ENCODE data around the gene HOXB3. TPM values are rescaled to one million over a fixed set of nuclear protein-coding genes. Genes with fewer than 3 reads are reported as not detected.

Gene HOXB3
- total RNA-seq, 4 donors from 2014 or later, result 1.3 to 5.5 (median 2.2) TPM

- intact Hi-C loops (cut with DNase I; ENCODE audit: low total_unique reads), result no loop called here
- no peak for DNase-seq
- Histone ChIP-seq H3K4me3 (no peak overlapping the region), H3K27ac (no peak overlapping the region), H3K36me3 (no peaks in the 10 kb centered on the region), H3K27me3 (peaks cover 10 to 13% (median 12%) of the 10 kb centered on the region in 3 donors), H3K4me1 (no peaks in the 10 kb centered on the region), H3K9me3 (no peaks in the 10 kb centered on the region)
- no peak for TF ChIP-seq POLR2A (IDR thresholded peaks at IDR 0.05)
- no peak for TF ChIP-seq CTCF (IDR thresholded peaks at IDR 0.05 in 4 of 5, conservative IDR thresholded peaks at IDR 0.05 in 1 of 5)
- in situ Hi-C loops (cut with MboI; ENCODE audit: low sequenced_read_pairs in 4 of 4), result no loop called here
- ATAC-seq, result no peak
These were observed 61.7 kb downstream of the HOXB3 start for GRCh38 chr17:48528153-48528935.

- intact Hi-C loops (cut with DNase I; ENCODE audit: low total_unique reads), result no loop called here
- peaks cover 10 to 13% (median 12%) of the 10 kb centered on the region in 3 donors for H3K27me3 ChIP-seq
- TF ChIP-seq CTCF (IDR thresholded peaks at IDR 0.05 in 4 of 5, conservative IDR thresholded peaks at IDR 0.05 in 1 of 5), result no peak
- no peak for TF ChIP-seq POLR2A (IDR thresholded peaks at IDR 0.05)
- no peaks in the 10 kb centered on the region for H3K4me1 ChIP-seq
- ATAC-seq (no peak), DNase-seq (no peak)
- H3K4me3 ChIP-seq, result no peak overlapping the region
- in situ Hi-C loops (cut with MboI; ENCODE audit: low sequenced_read_pairs in 4 of 4), result no loop called here
- H3K36me3 ChIP-seq, result no peaks in the 10 kb centered on the region
- H3K9me3 ChIP-seq, result no peaks in the 10 kb centered on the region
- H3K27ac ChIP-seq, result no peak overlapping the region
These were observed 62.5 kb downstream of the HOXB3 start for GRCh38 chr17:48527547-48527932.

GRCh38 chr17:48526608-48527546 is 63.2 kb downstream of the HOXB3 start:
- Histone ChIP-seq H3K4me1 (no peaks in the 10 kb centered on the region), H3K9me3 (no peaks in the 10 kb centered on the region), H3K27me3 (peaks cover 10 to 13% (median 12%) of the 10 kb centered on the region in 3 donors), H3K4me3 (peak overlapping the region in 1 of 4 donors; percentile 28), H3K36me3 (no peaks in the 10 kb centered on the region), H3K27ac (no peak overlapping the region)
- intact Hi-C loops (cut with DNase I; ENCODE audit: low total_unique reads) (no loop called here), in situ Hi-C loops (cut with MboI; ENCODE audit: low sequenced_read_pairs in 4 of 4) (no loop called here)
- DNase-seq, result no peak
- no peak for ATAC-seq
- TF ChIP-seq CTCF (IDR thresholded peaks at IDR 0.05 in 4 of 5, conservative IDR thresholded peaks at IDR 0.05 in 1 of 5), result no peak
- TF ChIP-seq POLR2A (IDR thresholded peaks at IDR 0.05), result no peak

- intact Hi-C loops (cut with DNase I; ENCODE audit: low total_unique reads), result no loop called here
- ATAC-seq (no peak), DNase-seq (no peak)
- Histone ChIP-seq H3K4me3 (no peak overlapping the region), H3K27ac (no peak overlapping the region), H3K9me3 (no peaks in the 10 kb centered on the region), H3K4me1 (no peaks in the 10 kb centered on the region), H3K27me3 (peaks cover 6 to 14% (median 12%) of the 10 kb centered on the region in 3 donors), H3K36me3 (no peaks in the 10 kb centered on the region)
- in situ Hi-C loops (cut with MboI; ENCODE audit: low sequenced_read_pairs in 4 of 4), result no loop called here
- TF ChIP-seq POLR2A (IDR thresholded peaks at IDR 0.05) (no peak), CTCF (IDR thresholded peaks at IDR 0.05 in 4 of 5, conservative IDR thresholded peaks at IDR 0.05 in 1 of 5) (no peak)
These were observed 67.0 kb downstream of the HOXB3 start for GRCh38 chr17:48523010-48523409.

Measured in gastrocnemius medialis (tissue), 4 donors.